K562 (cell line): ENCODE measurements around the gene ZNF362. TPM values are rescaled to one million over a fixed set of nuclear protein-coding genes. Genes with fewer than 3 reads are reported as not detected.

Experiments used
- ATAC-seq: fragments of 200-7000 bp; cut with Tn5 transposase; 3 replicates; pipeline ENCODE4 v1.9.1; 2020; ENCODE audit warnings: moderate library complexity
- BruUV-seq: library from RNA; stranded (reverse); fragments of 400-500 nt; replicated peaks from 2 replicates; lab custom pipeline; 2021; lab: Mats Ljungman, UMichigan
- CTCF ChIA-PET: fragments of 300-600 bp; formaldehyde crosslinking; extraction: SDS; loops from one replicate; lab custom pipeline; 2021; ENCODE audit warnings: low intra/inter-chr PET ratio; lab: Yijun Ruan, JAX
- POLR2A ChIA-PET: fragments of 300-600, 350-650 bp; sonication (Branson Sonifier 250); formaldehyde crosslinking; extraction: SDS; loops from one replicate; lab custom pipeline; 2021; ENCODE audit warnings: antibody characterized with exemption, inconsistent platforms; lab: Yijun Ruan, JAX
- DNase-seq, 4 experiments: peaks; one replicate each; pipeline versions ENCODE4 v3.0.0 to v3.0.0-alpha.2; 2011 to 2018; ENCODE audit warnings: low spot score in 3 of 4, mixed read lengths in 3 of 4; ENCODE audit errors: extremely low read depth in 1 of 4
- FAIRE-seq: peaks from 2 replicates; lab custom pipeline; 2011; peaks lifted over from hg19 to GRCh38; lab: Jason Lieb, UNC
- H2AFZ ChIP-seq: 2 replicates; pipeline ENCODE4 v1.6.0; 2011; ENCODE audit warnings: low read depth, low read length, control low read depth, inconsistent platforms
- H3K27ac ChIP-seq: fragments of 200-600 bp; 3 replicates; pipeline ENCODE4 v1.8.0; 2011; ENCODE audit warnings: low read depth, mild to moderate bottlenecking, control low read depth, inconsistent platforms, low read length, moderate library complexity, mixed read lengths; ENCODE audit errors: extremely low read depth
- H3K27me3 ChIP-seq, 2 experiments: fragments of 300-600 bp in 1 of 2; 2 replicates in 1 of 2; 3 replicates in 1 of 2; pipeline versions ENCODE4 v1.6.0 to v1.8.0; 2011; ENCODE audit warnings: inconsistent platforms in 2 of 2, low read length in 2 of 2, mild to moderate bottlenecking in 1 of 2, mixed read lengths in 1 of 2, moderate library complexity in 1 of 2; ENCODE audit not compliant: control insufficient read depth in 2 of 2, insufficient read depth in 2 of 2
- H3K36me3 ChIP-seq: fragments of 300-600 bp; 3 replicates; pipeline ENCODE4 v1.8.0; 2011; ENCODE audit warnings: mild to moderate bottlenecking, low read length, inconsistent platforms; ENCODE audit not compliant: control insufficient read depth, insufficient read depth
- H3K4me1 ChIP-seq, 2 experiments: fragments of 200-600 bp in 1 of 2; replicated peaks in 1 of 2; 2 replicates in 1 of 2; 3 replicates in 1 of 2; pipeline versions ENCODE4 v1.5.1 to v1.8.0; 2011; ENCODE audit warnings: inconsistent platforms in 2 of 2, low read length in 2 of 2, mild to moderate bottlenecking in 1 of 2, mixed read lengths in 1 of 2, moderate library complexity in 1 of 2; ENCODE audit not compliant: control insufficient read depth in 2 of 2, insufficient read depth in 2 of 2
- H3K4me2 ChIP-seq: 2 replicates; pipeline ENCODE4 v1.6.1; 2011; ENCODE audit warnings: low read length, control low read depth, inconsistent platforms, mixed read lengths; ENCODE audit not compliant: insufficient read depth
- H3K4me3 ChIP-seq: fragments of 200-600 bp; sonication (generic), shearing (Covaris generic); 2 replicates; pipeline ENCODE4 v1.5.1; 2016; ENCODE audit warnings: control low read depth, inconsistent platforms
- H3K79me2 ChIP-seq: fragments of 200-600 bp; 3 replicates; pipeline ENCODE4 v1.8.0; 2011; ENCODE audit warnings: low read length, inconsistent platforms; ENCODE audit not compliant: control insufficient read depth, insufficient read depth
- H3K9ac ChIP-seq, 2 experiments: 2 replicates each; pipeline versions ENCODE4 v1.6.0 to v1.6.1; 2011; ENCODE audit warnings: low read depth in 2 of 2, low read length in 2 of 2, control low read depth in 1 of 2, inconsistent platforms in 1 of 2, mild to moderate bottlenecking in 1 of 2, mixed read lengths in 1 of 2; ENCODE audit not compliant: insufficient read depth in 1 of 2
- H3K9me1 ChIP-seq: one replicate; pipeline ENCODE4 v1.6.0; 2011; ENCODE audit warnings: inconsistent platforms, mild to moderate bottlenecking, low read length, moderate library complexity; ENCODE audit not compliant: control insufficient read depth, insufficient read depth
- H3K9me3 ChIP-seq: replicated peaks from 2 replicates; pipeline ENCODE4 v1.5.1; 2011; ENCODE audit warnings: low read depth, low read length, inconsistent platforms; ENCODE audit not compliant: control insufficient read depth, insufficient read depth
- H4K20me1 ChIP-seq: replicated peaks from 2 replicates; pipeline ENCODE4 v1.6.1; 2011; ENCODE audit warnings: low read length, inconsistent platforms, mixed read lengths; ENCODE audit not compliant: control insufficient read depth, insufficient read depth
- CHD1 ChIP-seq: fragments of 200-600 bp; sonication (generic); IDR thresholded peaks from one replicate; pipeline ENCODE4 v1.6.1; 2012; ENCODE audit warnings: mild to moderate bottlenecking, moderate library complexity, low read length, inconsistent platforms
- CHD2 ChIP-seq: IDR thresholded peaks from 2 replicates; pipeline ENCODE4 v1.6.1; 2011; ENCODE audit warnings: low read depth, low read length
- EHMT2 ChIP-seq: fragments of 450-650 bp; IDR thresholded peaks from 2 replicates; pipeline ENCODE4 v1.6.1; 2018; ENCODE audit warnings: antibody characterized with exemption
- FOXJ2 ChIP-seq: fragments of 200-800 bp; sonication (Bioruptor generic); IDR thresholded peaks from 2 replicates; pipeline ENCODE4 v1.6.1; 2016; ENCODE audit warnings: missing genetic modification characterization, missing compliant biosample characterization
- U2AF2 ChIP-seq: fragments of 200-400 bp; formaldehyde crosslinking; optimal IDR thresholded peaks from 2 replicates; pipeline ENCODE3; 2017; ENCODE audit warnings: low read depth, mild to moderate bottlenecking, low read length
- ZNF197 ChIP-seq: fragments of 200-800 bp; sonication (Bioruptor generic); IDR thresholded peaks from 2 replicates; pipeline ENCODE4 v1.6.1; 2016; ENCODE audit warnings: low read depth, missing genetic modification characterization, missing compliant biosample characterization
- ZSCAN32 ChIP-seq: fragments of 450-650 bp; formaldehyde crosslinking; IDR thresholded peaks from 2 replicates; pipeline ENCODE4 v1.4.0; 2020; ENCODE audit warnings: mild to moderate bottlenecking, moderate library complexity
- WGBS: fragments of 100-300 bp; shearing (Covaris generic); methylation state at CpG from one replicate; pipeline ENCODE4 v1.1.6; 2016; ENCODE audit warnings: low coverage, mixed read lengths; ENCODE audit not compliant: insufficient coverage; ENCODE audit errors: missing lambda C conversion rate; 5-methylcytosine and 5-hydroxymethylcytosine counted together
- in situ Hi-C: fragments of 300-500 bp; cut with MboI; formaldehyde crosslinking; loops from 4 replicates; pipeline ENCODE4 v1.15.0; 2018; ENCODE audit warnings: inconsistent platforms, mixed read lengths
- intact Hi-C: fragments of 100-400 bp; cut with micrococcal nuclease; formaldehyde crosslinking; loops from 2 replicates; pipeline ENCODE4 v1.14.2; 2022
- polyA plus RNA-seq, 8 experiments: library from polyadenylated mRNA; depleted of rRNA in 4 of 8; stranded (reverse) in 5 of 8; unstranded in 3 of 8; fragments of >200 nt; fragmentation: Nextera tagmentation in 2 of 8; fragmentation: Illumina TruSeq in 1 of 8; extraction: Ambion mirVana in 2 of 8; extraction: Trizol in 1 of 8; gene quantifications; 2 replicates each; pipeline versions ENCODE4 v1.2.1 to v1.2.3, GENCODE V29; 2011 to 2014; ENCODE audit warnings: inconsistent platforms in 1 of 8, missing spikeins in 1 of 8
- total RNA-seq, 7 experiments: library from RNA; depleted of rRNA in 6 of 7; stranded (reverse); fragments of >200 nt in 6 of 7; fragmentation: Illumina TruSeq in 2 of 7; extraction: Trizol in 2 of 7; gene quantifications; 2 replicates each; pipeline versions ENCODE4 v1.2.1 to v1.2.3, GENCODE V29; 2011 to 2021; ENCODE audit warnings: low replicate concordance in 1 of 7
- TF ChIP-seq, protein P1 (sequence below), 2 experiments: fragments of 450-650 bp in 1 of 2; IDR thresholded peaks; 2 replicates each; pipeline ENCODE4 v1.6.1; 2011 to 2017; ENCODE audit warnings: low read depth in 2 of 2, antibody characterized with exemption in 1 of 2, borderline replicate concordance in 1 of 2, low read length in 1 of 2, mild to moderate bottlenecking in 1 of 2, mixed read lengths in 1 of 2; ENCODE audit not compliant: control insufficient read depth in 1 of 2

Gene ZNF362
- total and polyA plus RNA-seq, 9 of the 15 experiments (the other 6 are each of a cell fraction or from before 2014, with no cell fraction given) = 0.01 to 1.1 (median 0.35) TPM; not detected in 1

DNA sequence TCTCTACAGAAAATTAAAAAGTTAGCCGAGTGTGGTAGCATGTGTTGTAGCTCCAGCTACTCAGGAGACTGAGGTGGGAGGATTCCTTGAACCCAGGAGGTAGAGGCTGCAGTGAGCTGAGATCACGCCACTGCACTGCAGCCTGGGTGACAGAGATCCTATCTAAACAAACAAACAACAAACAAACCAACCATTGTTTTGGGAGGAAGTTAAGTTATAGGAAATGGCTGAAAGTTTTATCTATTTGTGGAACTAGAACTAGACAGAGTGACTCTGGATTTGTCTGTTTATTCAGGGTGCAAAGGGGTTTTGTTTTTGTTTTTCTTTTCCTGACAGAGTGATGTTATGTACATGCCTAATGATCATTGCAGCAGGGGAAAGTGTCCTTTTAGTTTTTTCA is 31.0 kb downstream of the ZNF362 start:
- POLR2A ChIA-PET = no interaction called here
- FAIRE-seq = no peak
- intact Hi-C loops = no loop called here

DNA sequence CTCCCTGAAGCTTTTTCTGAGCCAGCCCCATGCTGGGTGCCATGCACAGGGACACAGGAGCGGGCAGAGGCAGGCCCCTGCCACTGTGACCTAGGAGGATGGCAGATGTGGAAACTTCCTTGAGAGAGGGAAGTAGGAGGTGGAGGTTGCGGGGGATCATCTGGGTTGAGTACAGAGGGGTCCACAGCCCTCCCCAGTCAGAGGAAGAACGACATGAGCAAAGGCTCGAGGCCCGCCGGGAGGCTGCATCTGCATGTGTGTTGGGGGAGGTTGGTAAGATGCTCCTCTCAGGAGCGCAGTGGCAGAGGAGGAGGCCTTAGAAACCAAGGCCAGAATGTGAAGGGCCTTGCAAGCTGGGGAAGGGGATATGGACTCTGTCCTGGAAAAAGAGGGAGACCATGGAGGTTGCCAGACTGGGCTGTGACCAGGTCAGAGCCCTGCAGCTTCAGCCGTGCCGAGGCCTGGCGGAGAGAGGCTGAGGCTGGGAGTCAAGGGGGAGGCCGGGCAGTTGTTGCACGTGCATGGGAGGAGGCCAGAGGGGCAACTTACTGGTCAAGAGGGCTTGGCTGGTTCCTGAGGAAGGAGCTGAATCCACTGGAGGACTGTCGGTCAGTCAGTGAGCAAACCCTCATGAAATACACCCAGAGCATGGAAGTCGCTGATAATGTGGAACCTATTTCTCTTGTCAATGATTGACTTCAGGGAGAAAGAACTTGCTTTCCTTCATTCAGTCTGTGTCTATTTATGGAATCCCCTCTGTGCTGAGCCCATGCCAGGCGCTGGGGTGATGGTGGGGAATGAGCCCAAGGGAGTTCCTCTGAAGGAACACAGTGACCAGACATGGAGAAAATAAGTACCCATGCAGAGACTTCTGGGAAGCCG is 32.9 kb downstream of the ZNF362 start:
- ChIA-PET POLR2A (interaction anchor here (0.6 to 0.8 kb wide), 3 partner anchors 21 to 323 kb away, joined by 3 read pairs; no protein-coding TSS in a partner anchor), CTCF (no interaction called here)
- no peak overlapping the region for H3K4me2 ChIP-seq
- no peaks in the 10 kb centered on the region; the same call in 1 of the 2 replicates for H4K20me1 ChIP-seq
- WGBS = 1% methylated on average over 16 of the region's 16 CpGs
- peaks cover 33 to 46% of the 10 kb centered on the region in 2 experiments for H3K27me3 ChIP-seq
- no peak for DNase-seq
- no peak overlapping the region for H3K27ac ChIP-seq
- H2AFZ ChIP-seq = no peak overlapping the region
- no peak for FAIRE-seq
- in situ Hi-C loops = no loop called here
- ATAC-seq = peak; percentile 28
- no peaks in the 10 kb centered on the region for H3K36me3 ChIP-seq
- no peaks in the 10 kb centered on the region for H3K4me1 ChIP-seq
- H3K79me2 ChIP-seq = no peaks in the 10 kb centered on the region
- intact Hi-C loops = no loop called here
- H3K9ac ChIP-seq = 0 out of 4 replicates have a peak overlapping the region, but pooled peaks of 1 of the 2 experiments have one; percentile 56
- H3K9me3 ChIP-seq = no peaks in the 10 kb centered on the region
- no TSS peak for BruUV-seq
- H3K4me3 ChIP-seq = no peak overlapping the region
- no peaks in the 10 kb centered on the region for H3K9me1 ChIP-seq
- TF ChIP-seq ZSCAN32 (CRISPR knock-in tag) = no peak
- TF ChIP-seq CHD2 = no peak
- TF ChIP-seq, protein P1, sequence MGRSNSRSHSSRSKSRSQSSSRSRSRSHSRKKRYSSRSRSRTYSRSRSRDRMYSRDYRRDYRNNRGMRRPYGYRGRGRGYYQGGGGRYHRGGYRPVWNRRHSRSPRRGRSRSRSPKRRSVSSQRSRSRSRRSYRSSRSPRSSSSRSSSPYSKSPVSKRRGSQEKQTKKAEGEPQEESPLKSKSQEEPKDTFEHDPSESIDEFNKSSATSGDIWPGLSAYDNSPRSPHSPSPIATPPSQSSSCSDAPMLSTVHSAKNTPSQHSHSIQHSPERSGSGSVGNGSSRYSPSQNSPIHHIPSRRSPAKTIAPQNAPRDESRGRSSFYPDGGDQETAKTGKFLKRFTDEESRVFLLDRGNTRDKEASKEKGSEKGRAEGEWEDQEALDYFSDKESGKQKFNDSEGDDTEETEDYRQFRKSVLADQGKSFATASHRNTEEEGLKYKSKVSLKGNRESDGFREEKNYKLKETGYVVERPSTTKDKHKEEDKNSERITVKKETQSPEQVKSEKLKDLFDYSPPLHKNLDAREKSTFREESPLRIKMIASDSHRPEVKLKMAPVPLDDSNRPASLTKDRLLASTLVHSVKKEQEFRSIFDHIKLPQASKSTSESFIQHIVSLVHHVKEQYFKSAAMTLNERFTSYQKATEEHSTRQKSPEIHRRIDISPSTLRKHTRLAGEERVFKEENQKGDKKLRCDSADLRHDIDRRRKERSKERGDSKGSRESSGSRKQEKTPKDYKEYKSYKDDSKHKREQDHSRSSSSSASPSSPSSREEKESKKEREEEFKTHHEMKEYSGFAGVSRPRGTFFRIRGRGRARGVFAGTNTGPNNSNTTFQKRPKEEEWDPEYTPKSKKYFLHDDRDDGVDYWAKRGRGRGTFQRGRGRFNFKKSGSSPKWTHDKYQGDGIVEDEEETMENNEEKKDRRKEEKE (IDR thresholded peaks at IDR 0.05; ENCODE audit: borderline replicate concordance in 1 of 2, control insufficient read depth in 1 of 2, low read depth in 2 of 2, low read length in 1 of 2) = no peak
- TF ChIP-seq EHMT2 = no peak
- no peak for TF ChIP-seq CHD1
- TF ChIP-seq ZNF197 = no peak

More for the DNA sequence above, 31.0 kb downstream of the ZNF362 start:
- Histone ChIP-seq H3K9me3 (no peaks in the 10 kb centered on the region), H3K27me3 (peaks cover 34 to 39% of the 10 kb centered on the region in 2 experiments), H3K4me1 (no peaks in the 10 kb centered on the region), H3K4me2 (no peak overlapping the region), H3K9me1 (no peaks in the 10 kb centered on the region), H2AFZ (no peak overlapping the region), H3K27ac (no peak overlapping the region), H3K79me2 (no peaks in the 10 kb centered on the region), H4K20me1 (no peaks in the 10 kb centered on the region; the same call in 1 of the 2 replicates), H3K9ac (no peak overlapping the region), H3K4me3 (no peak overlapping the region), H3K36me3 (no peaks in the 10 kb centered on the region)
- peak; percentile 75 for TF ChIP-seq FOXJ2
- TF ChIP-seq U2AF2 = no peak
- WGBS = 0% methylated on average over 2 of the region's 2 CpGs
- DNase-seq = no peak
- CTCF ChIA-PET = interaction anchor here (0.6 kb wide), 1 partner anchor 52 kb away, joined by 3 read pairs; no protein-coding TSS in a partner anchor
- in situ Hi-C loops = no loop called here
- no peak for ATAC-seq
- no TSS peak for BruUV-seq
